Smooth muscle cell (in vitro differentiated cells): ENCODE data around the gene B3GNT7. TPM values are rescaled to one million over a fixed set of nuclear protein-coding genes. Genes with fewer than 3 reads are reported as not detected.

Experiments
- DNase-seq: peaks from one replicate; lab custom pipeline; 2025; ENCODE audit not compliant: unreplicated experiment; lab: John Stamatoyannopoulos, UW
- H2AFZ ChIP-seq: fragments of 200-600 bp; sonication (generic); 2 replicates; pipeline ENCODE4 v1.6.0; 2016; ENCODE audit warnings: antibody characterized with exemption, low read depth, mild to moderate bottlenecking
- H3F3A ChIP-seq: fragments of 200-600 bp; sonication (generic); 2 replicates; pipeline ENCODE4 v1.6.0; 2017; ENCODE audit warnings: antibody characterized with exemption, low read depth
- H3K27ac ChIP-seq: fragments of 200-600 bp; sonication (generic); 2 replicates; pipeline ENCODE4 v1.5.1; 2016; ENCODE audit warnings: low read depth, mild to moderate bottlenecking
- H3K27me3 ChIP-seq: fragments of 200-600 bp; sonication (generic); 2 replicates; pipeline ENCODE4 v1.6.1; 2016; ENCODE audit warnings: low read depth, mild to moderate bottlenecking
- H3K36me3 ChIP-seq: fragments of 200-600 bp; sonication (generic); 2 replicates; pipeline ENCODE4 v1.5.1; 2016; ENCODE audit warnings: low read depth
- H3K4me1 ChIP-seq: fragments of 200-600 bp; sonication (generic); 2 replicates; pipeline ENCODE4 v1.5.1; 2016; ENCODE audit warnings: low read depth
- H3K4me2 ChIP-seq: fragments of 200-600 bp; sonication (generic); 2 replicates; pipeline ENCODE4 v1.6.0; 2016; ENCODE audit warnings: mild to moderate bottlenecking
- H3K4me3 ChIP-seq: fragments of 200-600 bp; sonication (generic); 2 replicates; pipeline ENCODE4 v1.5.1; 2016; ENCODE audit warnings: mild to moderate bottlenecking
- H3K79me2 ChIP-seq: fragments of 200-600 bp; sonication (generic); 2 replicates; pipeline ENCODE4 v1.6.0; 2016; ENCODE audit warnings: low read depth, mild to moderate bottlenecking
- H3K9ac ChIP-seq: fragments of 200-600 bp; sonication (generic); 2 replicates; pipeline ENCODE4 v1.6.0; 2016; ENCODE audit warnings: low read depth
- H3K9me3 ChIP-seq: fragments of 200-600 bp; sonication (generic); replicated peaks from 2 replicates; pipeline ENCODE4 v1.5.1; 2016; ENCODE audit warnings: low read depth
- H4K20me1 ChIP-seq: fragments of 200-600 bp; sonication (generic); 2 replicates; pipeline ENCODE4 v1.6.0; 2016; ENCODE audit warnings: low read depth
- WGBS: methylation state at CpG from one replicate; pipeline ENCODE4 v1.1.7; 2016; ENCODE audit warnings: low lambda C conversion rate; 5-methylcytosine and 5-hydroxymethylcytosine counted together
- polyA plus RNA-seq: library from polyadenylated mRNA; unstranded; fragments of >200 nt; fragmentation: Nextera tagmentation; extraction: Ambion mirVana; gene quantifications from 2 replicates; pipeline ENCODE4 v1.2.1, GENCODE V29; 2016
- total RNA-seq: library from RNA; depleted of rRNA; stranded (reverse); fragments of >200 nt; gene quantifications from 2 replicates; pipeline ENCODE4 v1.2.3, GENCODE V29; 2014
- TF ChIP-seq, protein P1 (sequence below): fragments of 200-600 bp; sonication (generic); IDR thresholded peaks from 2 replicates; pipeline ENCODE4 v1.5.1; 2017; ENCODE audit warnings: borderline replicate concordance, mild to moderate bottlenecking, antibody characterized with exemption; ENCODE audit not compliant: insufficient read depth, poor library complexity, severe bottlenecking

The B3GNT7 gene
- total and polyA plus RNA-seq, 2 experiments from 2014 or later = 0.62 to 0.85 TPM

DNA sequence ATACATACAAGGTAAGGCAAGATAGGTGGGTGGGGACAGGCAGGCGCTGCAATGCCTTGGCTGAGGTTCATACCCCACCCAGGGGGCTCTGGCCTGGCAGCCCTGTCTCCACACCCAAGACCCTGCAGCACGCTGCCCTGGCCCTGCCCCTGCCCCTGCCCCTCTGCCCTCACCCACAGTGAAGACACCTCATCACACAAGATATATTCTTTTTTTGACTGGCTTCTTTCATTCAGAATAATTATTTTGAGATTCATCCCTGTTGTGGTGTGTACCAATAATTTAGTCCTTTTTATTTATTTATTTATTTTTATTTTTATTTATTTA, 11.4 kb upstream of the B3GNT7 start:
- 96% methylated on average over 2 of the region's 2 CpGs for WGBS

DNA sequence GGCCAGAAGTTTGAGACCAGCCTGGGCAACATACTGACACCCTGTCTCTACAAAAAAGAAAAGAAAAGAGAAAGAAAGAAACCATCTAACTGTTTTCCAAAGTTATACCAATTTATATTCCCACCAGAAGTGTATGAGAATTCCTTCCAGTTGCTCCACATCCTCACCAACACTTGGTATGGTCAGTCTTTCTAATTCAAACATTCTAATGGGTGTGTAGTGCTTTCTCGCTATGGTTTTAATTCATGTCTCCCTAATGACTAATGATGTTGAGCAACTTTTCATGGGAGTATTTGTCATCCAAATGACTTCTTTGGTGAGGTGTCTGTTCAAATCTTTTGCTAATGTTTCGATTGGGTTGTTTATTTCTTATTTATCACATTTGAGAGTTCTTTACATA, 10.5 kb upstream of the B3GNT7 start:
- DNase-seq = no peak
- TF ChIP-seq, protein P1, sequence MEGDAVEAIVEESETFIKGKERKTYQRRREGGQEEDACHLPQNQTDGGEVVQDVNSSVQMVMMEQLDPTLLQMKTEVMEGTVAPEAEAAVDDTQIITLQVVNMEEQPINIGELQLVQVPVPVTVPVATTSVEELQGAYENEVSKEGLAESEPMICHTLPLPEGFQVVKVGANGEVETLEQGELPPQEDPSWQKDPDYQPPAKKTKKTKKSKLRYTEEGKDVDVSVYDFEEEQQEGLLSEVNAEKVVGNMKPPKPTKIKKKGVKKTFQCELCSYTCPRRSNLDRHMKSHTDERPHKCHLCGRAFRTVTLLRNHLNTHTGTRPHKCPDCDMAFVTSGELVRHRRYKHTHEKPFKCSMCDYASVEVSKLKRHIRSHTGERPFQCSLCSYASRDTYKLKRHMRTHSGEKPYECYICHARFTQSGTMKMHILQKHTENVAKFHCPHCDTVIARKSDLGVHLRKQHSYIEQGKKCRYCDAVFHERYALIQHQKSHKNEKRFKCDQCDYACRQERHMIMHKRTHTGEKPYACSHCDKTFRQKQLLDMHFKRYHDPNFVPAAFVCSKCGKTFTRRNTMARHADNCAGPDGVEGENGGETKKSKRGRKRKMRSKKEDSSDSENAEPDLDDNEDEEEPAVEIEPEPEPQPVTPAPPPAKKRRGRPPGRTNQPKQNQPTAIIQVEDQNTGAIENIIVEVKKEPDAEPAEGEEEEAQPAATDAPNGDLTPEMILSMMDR = no peak
- no peaks in the 10 kb centered on the region for H3K36me3 ChIP-seq
- H3F3A ChIP-seq = no peaks in the 10 kb centered on the region
- no peak overlapping the region for H2AFZ ChIP-seq
- H3K27ac ChIP-seq = no peak overlapping the region
- no peaks in the 10 kb centered on the region for H4K20me1 ChIP-seq
- H3K9ac ChIP-seq = no peak overlapping the region
- 98% methylated on average over 2 of the region's 2 CpGs for WGBS
- H3K4me3 ChIP-seq = no peak overlapping the region
- H3K4me2 ChIP-seq = no peak overlapping the region
- H3K9me3 ChIP-seq = no peaks in the 10 kb centered on the region
- H3K79me2 ChIP-seq = no peaks in the 10 kb centered on the region
- H3K4me1 ChIP-seq = no peaks in the 10 kb centered on the region
- no peaks in the 10 kb centered on the region for H3K27me3 ChIP-seq

More for the DNA sequence above, 11.4 kb upstream of the B3GNT7 start:
- Histone ChIP-seq H3F3A (no peaks in the 10 kb centered on the region), H4K20me1 (no peaks in the 10 kb centered on the region), H3K27ac (no peak overlapping the region), H3K9me3 (no peaks in the 10 kb centered on the region), H3K27me3 (no peaks in the 10 kb centered on the region), H3K9ac (no peak overlapping the region), H3K79me2 (no peaks in the 10 kb centered on the region), H3K4me1 (no peaks in the 10 kb centered on the region), H3K4me2 (no peak overlapping the region), H3K4me3 (no peak overlapping the region), H3K36me3 (no peaks in the 10 kb centered on the region), H2AFZ (no peak overlapping the region)
- DNase-seq = no peak
- TF ChIP-seq, protein P1 = no peak

DNA sequence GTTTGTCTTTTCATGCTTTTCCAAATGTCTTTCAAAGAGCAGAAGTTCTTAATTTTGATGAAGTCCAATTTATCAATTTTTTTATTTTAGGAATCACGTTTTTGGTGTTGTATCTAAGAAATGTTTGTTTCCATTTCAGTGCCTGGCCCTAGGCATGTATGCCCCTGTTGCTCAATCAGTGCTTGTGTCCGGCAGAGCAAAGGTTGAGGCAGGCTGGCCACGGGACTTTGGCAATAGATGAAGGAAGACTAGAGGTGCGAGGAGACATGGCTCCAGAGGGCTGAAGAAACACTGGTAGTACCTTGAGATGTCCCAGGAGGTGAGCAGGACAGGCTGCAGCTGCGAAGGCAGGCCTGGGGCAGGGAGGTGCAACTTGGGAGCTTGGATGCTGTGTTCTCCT, 10.1 kb upstream of the B3GNT7 start:
- Histone ChIP-seq H3K4me2 (no peak overlapping the region), H3K36me3 (no peaks in the 10 kb centered on the region), H4K20me1 (no peaks in the 10 kb centered on the region), H3K27ac (no peak overlapping the region), H3K79me2 (no peaks in the 10 kb centered on the region), H2AFZ (no peak overlapping the region), H3K9ac (no peak overlapping the region), H3F3A (no peaks in the 10 kb centered on the region), H3K9me3 (no peaks in the 10 kb centered on the region), H3K4me1 (no peaks in the 10 kb centered on the region), H3K4me3 (no peak overlapping the region), H3K27me3 (no peaks in the 10 kb centered on the region)
- TF ChIP-seq, protein P1 = no peak
- WGBS = 96% methylated on average over 5 of the region's 5 CpGs
- DNase-seq = no peak

DNA sequence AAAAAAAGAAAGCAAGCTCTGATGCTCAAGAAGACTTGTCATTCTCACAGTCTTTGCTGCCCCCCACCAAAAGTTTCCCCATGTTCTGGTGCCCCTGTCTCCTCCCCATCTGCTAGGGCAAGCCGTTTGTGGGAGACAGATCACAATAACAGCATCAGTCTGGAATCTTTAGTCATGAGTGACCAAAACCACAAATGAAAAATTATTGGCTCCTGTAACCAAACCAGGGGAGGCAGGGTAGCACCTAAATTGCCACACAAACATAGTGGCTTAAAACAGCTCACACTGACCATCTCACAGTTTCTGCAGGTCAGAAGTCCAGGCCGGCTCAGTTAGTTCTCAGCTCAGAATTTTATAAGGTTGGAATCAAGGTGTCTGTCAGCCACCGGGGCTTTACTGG, 9.1 kb upstream of the B3GNT7 start:
- Histone ChIP-seq H3K36me3 (no peaks in the 10 kb centered on the region), H3K9ac (no peak overlapping the region), H3K9me3 (no peaks in the 10 kb centered on the region), H3K4me1 (no peaks in the 10 kb centered on the region), H3K27me3 (no peaks in the 10 kb centered on the region), H3K4me2 (no peak overlapping the region), H3K79me2 (no peaks in the 10 kb centered on the region), H3K4me3 (no peak overlapping the region), H3K27ac (no peak overlapping the region), H4K20me1 (no peaks in the 10 kb centered on the region), H2AFZ (no peak overlapping the region), H3F3A (no peaks in the 10 kb centered on the region)
- 61% methylated on average over 3 of the region's 3 CpGs for WGBS
- no peak for DNase-seq
- TF ChIP-seq, protein P1 = no peak
